K562 (cell line): ENCODE data around the gene ACACB. TPM values are rescaled to one million over a fixed set of nuclear protein-coding genes. Genes with fewer than 3 reads are reported as not detected.

ENCODE experiments used
- ARID1B ChIP-seq: fragments of 450-650 bp; IDR thresholded peaks from 2 replicates; pipeline ENCODE4 v1.6.1; 2016; ENCODE audit warnings: antibody characterized with exemption, mild to moderate bottlenecking, inconsistent platforms
- E2F1 ChIP-seq: sonication (generic); formaldehyde crosslinking; IDR thresholded peaks from 2 replicates; pipeline ENCODE4 v1.8.1; 2023; ENCODE audit warnings: mild to moderate bottlenecking, missing genetic modification reagents, moderate library complexity
- ETV6 ChIP-seq, 3 experiments: fragments of 150-350 bp in 1 of 3; sonication (generic) in 1 of 3; formaldehyde crosslinking in 1 of 3; IDR thresholded peaks; 2 replicates each; pipeline versions ENCODE4 v1.6.1 to v1.8.0; 2014 to 2022; ENCODE audit warnings: borderline replicate concordance in 2 of 3, low read depth in 2 of 3, antibody characterized with exemption in 1 of 3, low read length in 1 of 3, mild to moderate bottlenecking in 1 of 3, missing genetic modification reagents in 1 of 3
- GTF2E2 ChIP-seq: fragments of 200-800 bp; sonication (Bioruptor generic); IDR thresholded peaks from 2 replicates; pipeline ENCODE4 v1.6.1; 2016; ENCODE audit warnings: missing genetic modification characterization, missing compliant biosample characterization
- JUND ChIP-seq, 2 experiments: IDR thresholded peaks; 2 replicates in 1 of 2; 3 replicates in 1 of 2; pipeline ENCODE4 v1.6.1; 2011; ENCODE audit warnings: borderline replicate concordance in 2 of 2, low read depth in 2 of 2, low read length in 2 of 2, improper control_type of control experiment in 1 of 2, missing biosample characterization in 1 of 2, missing genetic modification characterization in 1 of 2, missing genetic modification reagents in 1 of 2
- NEUROD1 ChIP-seq: fragments of 150-350 bp; IDR thresholded peaks from 2 replicates; pipeline ENCODE4 v1.6.1; 2014; ENCODE audit warnings: borderline replicate concordance, low read length, low read depth; ENCODE audit not compliant: partially characterized antibody
- NFRKB ChIP-seq: fragments of 450-650 bp; IDR thresholded peaks from 2 replicates; pipeline ENCODE4 v1.6.1; 2016; ENCODE audit warnings: low read depth
- POLR2A ChIP-seq: fragments of 450-650 bp; conservative IDR thresholded peaks from 2 replicates; pipeline ENCODE4 v1.6.1; 2016
- PYGO2 ChIP-seq: fragments of 450-650 bp; IDR thresholded peaks from 2 replicates; pipeline ENCODE4 v1.6.1; 2016; ENCODE audit warnings: mild to moderate bottlenecking, missing genetic modification characterization, moderate library complexity, missing compliant biosample characterization
- SIN3B ChIP-seq: fragments of 450-650 bp; IDR thresholded peaks from 2 replicates; pipeline ENCODE4 v1.6.1; 2017; ENCODE audit warnings: low read depth, mild to moderate bottlenecking, moderate library complexity
- STAT5B ChIP-seq: fragments of 250-450 bp; sonication (Bioruptor Pico); IDR thresholded peaks from 2 replicates; pipeline ENCODE4 v1.8.0; 2021; ENCODE audit warnings: mild to moderate bottlenecking, inconsistent platforms
- TAF7 ChIP-seq: fragments of 450-650 bp; IDR thresholded peaks from 2 replicates; pipeline ENCODE4 v1.6.1; 2016; ENCODE audit warnings: missing genetic modification characterization, missing compliant biosample characterization
- VEZF1 ChIP-seq: fragments of 200-800 bp; sonication (Bioruptor generic); IDR thresholded peaks from 2 replicates; pipeline ENCODE4 v1.6.1; 2017; ENCODE audit warnings: missing genetic modification characterization, missing compliant biosample characterization
- ZBTB7A ChIP-seq: IDR thresholded peaks from 2 replicates; pipeline ENCODE4 v1.6.1; 2011; ENCODE audit warnings: low read depth, mild to moderate bottlenecking, low read length, moderate library complexity, borderline replicate concordance; ENCODE audit not compliant: control insufficient read depth
- ZFX ChIP-seq: sonication (generic); formaldehyde crosslinking; IDR thresholded peaks from 2 replicates; pipeline ENCODE4 v1.8.0; 2022; ENCODE audit warnings: mild to moderate bottlenecking, missing genetic modification reagents, moderate library complexity
- ZNF436 ChIP-seq: fragments of 250-450, 450-650 bp; sonication (Bioruptor Pico); formaldehyde crosslinking; IDR thresholded peaks from 2 replicates; pipeline ENCODE4 v1.7.0; 2020; ENCODE audit warnings: mild to moderate bottlenecking
- ZNF551 ChIP-seq: fragments of 250-450 bp; sonication (Bioruptor Pico); IDR thresholded peaks from 2 replicates; pipeline ENCODE4 v1.5.0; 2021; ENCODE audit warnings: mild to moderate bottlenecking, moderate library complexity
- ZNF764 ChIP-seq: fragments of 250-450 bp; sonication (Bioruptor Pico); IDR thresholded peaks from 2 replicates; pipeline ENCODE4 v1.4.0; 2020; ENCODE audit warnings: low read depth, mild to moderate bottlenecking, moderate library complexity
- polyA plus RNA-seq, 8 experiments: library from polyadenylated mRNA; depleted of rRNA in 4 of 8; stranded (reverse) in 5 of 8; unstranded in 3 of 8; fragments of >200 nt; fragmentation: Nextera tagmentation in 2 of 8; fragmentation: Illumina TruSeq in 1 of 8; extraction: Ambion mirVana in 2 of 8; extraction: Trizol in 1 of 8; gene quantifications; 2 replicates each; pipeline versions ENCODE4 v1.2.1 to v1.2.3, GENCODE V29; 2011 to 2014; ENCODE audit warnings: inconsistent platforms in 1 of 8, missing spikeins in 1 of 8
- total RNA-seq, 7 experiments: library from RNA; depleted of rRNA in 6 of 7; stranded (reverse); fragments of >200 nt in 6 of 7; fragmentation: Illumina TruSeq in 2 of 7; extraction: Trizol in 2 of 7; gene quantifications; 2 replicates each; pipeline versions ENCODE4 v1.2.1 to v1.2.3, GENCODE V29; 2011 to 2021; ENCODE audit warnings: low replicate concordance in 1 of 7
- TF ChIP-seq, protein P1 (sequence below): fragments of 250-450 bp; sonication (Bioruptor Pico); IDR thresholded peaks from 2 replicates; pipeline ENCODE4 v1.4.0; 2020
- TF ChIP-seq, protein P2 (sequence below): sonication (generic); formaldehyde crosslinking; IDR thresholded peaks from 2 replicates; pipeline ENCODE4 v1.8.1; 2022; ENCODE audit warnings: missing genetic modification reagents
- TF ChIP-seq, protein P3 (sequence below): fragments of 200-800 bp; sonication (Bioruptor generic); IDR thresholded peaks from 2 replicates; pipeline ENCODE4 v1.6.1; 2017; ENCODE audit warnings: missing genetic modification characterization, missing compliant biosample characterization

The ACACB gene
- total and polyA plus RNA-seq, 9 of the 15 experiments (the other 6 are each of a cell fraction or from before 2014, with no cell fraction given) = 0.10 to 2.5 (median 0.83) TPM

DNA sequence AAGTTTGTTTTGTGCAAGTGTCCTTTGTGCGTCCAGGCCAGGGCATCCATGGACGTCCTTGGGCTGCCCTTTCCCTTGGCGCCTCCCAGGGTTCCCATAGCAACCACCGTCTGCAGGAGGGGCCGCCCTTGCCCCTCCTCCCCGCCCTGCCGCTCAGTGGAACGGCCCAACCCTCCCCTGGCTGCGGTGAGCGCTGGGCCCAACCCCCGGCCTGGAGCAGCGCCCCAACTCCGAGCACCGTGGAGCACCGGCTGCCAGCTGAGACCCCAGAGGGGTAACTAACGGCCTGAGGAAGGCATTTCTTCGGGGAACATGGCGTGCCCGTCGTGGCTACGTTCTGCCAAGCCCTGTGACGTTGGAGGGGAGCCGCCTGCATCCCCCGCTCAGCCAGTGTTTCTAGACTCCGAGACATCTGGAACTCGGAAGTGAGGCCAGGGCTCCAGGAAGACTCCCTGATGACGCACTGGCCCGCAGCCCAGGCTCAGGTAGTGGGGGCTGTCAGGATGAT lies 5.3 kb upstream of the ACACB start (continued):
- TF ChIP-seq E2F1 (CRISPR knock-in tag) = no peak
- TF ChIP-seq NFRKB = 0 out of 2 replicates have a peak, but pooled peaks have one; percentile 15
- TF ChIP-seq SIN3B = no peak
- peak; percentile 63; the same call in 1 of the 2 replicates for TF ChIP-seq POLR2A
- TF ChIP-seq ETV6 (IDR thresholded peaks at IDR 0.05; ENCODE audit: borderline replicate concordance in 1 of 2, low read depth in 2 of 2, low read length in 1 of 2) = no peak
- no peak for TF ChIP-seq ETV6 (CRISPR knock-in tag; IDR thresholded peaks at IDR 0.05; ENCODE audit: borderline replicate concordance)
- peak; percentile 91 for TF ChIP-seq VEZF1 (CRISPR knock-in tag)
- TF ChIP-seq, protein P1, sequence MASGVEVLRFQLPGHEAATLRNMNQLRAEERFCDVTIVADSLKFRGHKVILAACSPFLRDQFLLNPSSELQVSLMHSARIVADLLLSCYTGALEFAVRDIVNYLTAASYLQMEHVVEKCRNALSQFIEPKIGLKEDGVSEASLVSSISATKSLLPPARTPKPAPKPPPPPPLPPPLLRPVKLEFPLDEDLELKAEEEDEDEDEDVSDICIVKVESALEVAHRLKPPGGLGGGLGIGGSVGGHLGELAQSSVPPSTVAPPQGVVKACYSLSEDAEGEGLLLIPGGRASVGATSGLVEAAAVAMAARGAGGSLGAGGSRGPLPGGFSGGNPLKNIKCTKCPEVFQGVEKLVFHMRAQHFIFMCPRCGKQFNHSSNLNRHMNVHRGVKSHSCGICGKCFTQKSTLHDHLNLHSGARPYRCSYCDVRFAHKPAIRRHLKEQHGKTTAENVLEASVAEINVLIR (CRISPR knock-in tag) = 0 out of 2 replicates have a peak, but pooled peaks have one; percentile 16
- 0 out of 2 replicates have a peak, but pooled peaks have one; percentile 31 for TF ChIP-seq GTF2E2
- TF ChIP-seq PYGO2 (tag) = no peak
- no peak for TF ChIP-seq ZNF436 (CRISPR knock-in tag)
- TF ChIP-seq ZFX (CRISPR knock-in tag) = peak; percentile 75
- TF ChIP-seq, protein P2, sequence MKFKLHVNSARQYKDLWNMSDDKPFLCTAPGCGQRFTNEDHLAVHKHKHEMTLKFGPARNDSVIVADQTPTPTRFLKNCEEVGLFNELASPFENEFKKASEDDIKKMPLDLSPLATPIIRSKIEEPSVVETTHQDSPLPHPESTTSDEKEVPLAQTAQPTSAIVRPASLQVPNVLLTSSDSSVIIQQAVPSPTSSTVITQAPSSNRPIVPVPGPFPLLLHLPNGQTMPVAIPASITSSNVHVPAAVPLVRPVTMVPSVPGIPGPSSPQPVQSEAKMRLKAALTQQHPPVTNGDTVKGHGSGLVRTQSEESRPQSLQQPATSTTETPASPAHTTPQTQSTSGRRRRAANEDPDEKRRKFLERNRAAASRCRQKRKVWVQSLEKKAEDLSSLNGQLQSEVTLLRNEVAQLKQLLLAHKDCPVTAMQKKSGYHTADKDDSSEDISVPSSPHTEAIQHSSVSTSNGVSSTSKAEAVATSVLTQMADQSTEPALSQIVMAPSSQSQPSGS (CRISPR knock-in tag) = no peak
- TF ChIP-seq STAT5B (CRISPR knock-in tag) = no peak
- TF ChIP-seq ZNF764 (CRISPR knock-in tag) = no peak
- peak; percentile 60; the same call in 1 of the 2 replicates for TF ChIP-seq ZBTB7A
- peak; percentile 44; the same call in 1 of the 2 replicates for TF ChIP-seq TAF7
- peak; percentile 13; the same call in 1 of the 2 replicates for TF ChIP-seq ARID1B
- TF ChIP-seq NEUROD1 = peak; percentile 49
- TF ChIP-seq, protein P3, sequence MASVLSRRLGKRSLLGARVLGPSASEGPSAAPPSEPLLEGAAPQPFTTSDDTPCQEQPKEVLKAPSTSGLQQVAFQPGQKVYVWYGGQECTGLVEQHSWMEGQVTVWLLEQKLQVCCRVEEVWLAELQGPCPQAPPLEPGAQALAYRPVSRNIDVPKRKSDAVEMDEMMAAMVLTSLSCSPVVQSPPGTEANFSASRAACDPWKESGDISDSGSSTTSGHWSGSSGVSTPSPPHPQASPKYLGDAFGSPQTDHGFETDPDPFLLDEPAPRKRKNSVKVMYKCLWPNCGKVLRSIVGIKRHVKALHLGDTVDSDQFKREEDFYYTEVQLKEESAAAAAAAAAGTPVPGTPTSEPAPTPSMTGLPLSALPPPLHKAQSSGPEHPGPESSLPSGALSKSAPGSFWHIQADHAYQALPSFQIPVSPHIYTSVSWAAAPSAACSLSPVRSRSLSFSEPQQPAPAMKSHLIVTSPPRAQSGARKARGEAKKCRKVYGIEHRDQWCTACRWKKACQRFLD = no peak
- peak; percentile 27; the same call in 1 of the 2 replicates for TF ChIP-seq JUND (IDR thresholded peaks at IDR 0.05; ENCODE audit: borderline replicate concordance, low read depth, low read length)
- TF ChIP-seq JUND (tag; IDR thresholded peaks at IDR 0.05; ENCODE audit: borderline replicate concordance, low read depth, low read length) = no peak
- TF ChIP-seq ZNF551 (CRISPR knock-in tag) = no peak
